Endothelial cell of umbilical vein (primary cell): ENCODE data around the gene CERS3. TPM values are rescaled to one million over a fixed set of nuclear protein-coding genes. Genes with fewer than 3 reads are reported as not detected.

ENCODE experiments used
- BruUV-seq: library from RNA; stranded (reverse); fragments of 400-500 nt; replicated peaks from 2 replicates; lab custom pipeline; 2021; lab: Mats Ljungman, UMichigan
- CTCF ChIA-PET: fragments of 300-600, 350-600 bp; sonication (Branson Sonifier 250); formaldehyde crosslinking; loops from one replicate; lab custom pipeline; 2021; ENCODE audit warnings: antibody characterized with exemption, inconsistent platforms; lab: Charles Lee
- POLR2A ChIA-PET: fragments of 300-600, 350-600 bp; sonication (Branson Sonifier 250); formaldehyde crosslinking; loops from one replicate; lab custom pipeline; 2021; ENCODE audit warnings: antibody characterized with exemption, inconsistent platforms; lab: Charles Lee
- DNase-seq: peaks from one replicate; pipeline ENCODE4 v3.0.0-alpha.2; 2011; ENCODE audit warnings: low read depth, low spot score
- FAIRE-seq: peaks from 2 replicates; lab custom pipeline; 2011; peaks lifted over from hg19 to GRCh38; lab: Jason Lieb, UNC
- H2AFZ ChIP-seq: 2 replicates; pipeline ENCODE4 v1.6.0; 2012; ENCODE audit warnings: low read depth, low read length, control low read depth, inconsistent platforms
- H3K27ac ChIP-seq: 2 replicates; pipeline ENCODE4 v1.5.1; 2011; ENCODE audit warnings: low read depth, mild to moderate bottlenecking, control low read depth, low read length, moderate library complexity; ENCODE audit not compliant: insufficient read depth
- H3K27me3 ChIP-seq, 2 experiments: 2 replicates each; pipeline versions ENCODE4 v1.6.0 to v1.6.1; 2011; ENCODE audit warnings: low read length in 2 of 2, mixed read lengths in 1 of 2; ENCODE audit not compliant: control insufficient read depth in 2 of 2, insufficient read depth in 2 of 2
- H3K36me3 ChIP-seq, 2 experiments: 2 replicates in 1 of 2; 3 replicates in 1 of 2; pipeline ENCODE4 v1.5.1; 2011; ENCODE audit warnings: low read length in 2 of 2, mild to moderate bottlenecking in 1 of 2, moderate library complexity in 1 of 2; ENCODE audit not compliant: control insufficient read depth in 2 of 2, insufficient read depth in 2 of 2; ENCODE audit errors: extremely low read depth in 1 of 2
- H3K4me1 ChIP-seq: 3 replicates; pipeline ENCODE4 v1.5.1; 2011; ENCODE audit warnings: mild to moderate bottlenecking, low read length; ENCODE audit not compliant: control insufficient read depth, insufficient read depth; ENCODE audit errors: extremely low read depth
- H3K4me2 ChIP-seq: 2 replicates; pipeline ENCODE4 v1.6.1; 2011; ENCODE audit warnings: low read length, control low read depth, mixed read lengths; ENCODE audit not compliant: insufficient read depth
- H3K4me3 ChIP-seq, 3 experiments: fragments of 200-600 bp in 1 of 3; sonication (generic), shearing (Covaris generic) in 1 of 3; replicated peaks in 1 of 3; 2 replicates each; pipeline ENCODE4 v1.5.1; 2011 to 2016; ENCODE audit warnings: control low read depth in 3 of 3, low read length in 3 of 3, mild to moderate bottlenecking in 2 of 3, inconsistent platforms in 1 of 3, low read depth in 1 of 3, moderate library complexity in 1 of 3; ENCODE audit not compliant: insufficient read depth in 1 of 3
- H3K79me2 ChIP-seq: 2 replicates; pipeline ENCODE4 v1.6.0; 2012; ENCODE audit warnings: low read length, inconsistent platforms; ENCODE audit not compliant: control insufficient read depth, insufficient read depth
- H3K9ac ChIP-seq: replicated peaks from 2 replicates; pipeline ENCODE3; 2011; ENCODE audit warnings: low read length, control low read depth; ENCODE audit not compliant: insufficient read depth; ENCODE audit errors: extremely low read depth
- H3K9me1 ChIP-seq: replicated peaks from 3 replicates; pipeline ENCODE4 v1.6.0; 2011; ENCODE audit warnings: mild to moderate bottlenecking, low read length; ENCODE audit not compliant: control insufficient read depth, insufficient read depth; ENCODE audit errors: extremely low read depth
- H3K9me3 ChIP-seq: replicated peaks from 2 replicates; pipeline ENCODE4 v1.5.1; 2012; ENCODE audit warnings: low read length, inconsistent platforms; ENCODE audit not compliant: control insufficient read depth, insufficient read depth
- H4K20me1 ChIP-seq: replicated peaks from 2 replicates; pipeline ENCODE3; 2011; ENCODE audit warnings: mild to moderate bottlenecking, low read length; ENCODE audit not compliant: control insufficient read depth, insufficient read depth; ENCODE audit errors: extremely low read depth
- EZH2 ChIP-seq: IDR thresholded peaks from 2 replicates; pipeline ENCODE4 v1.6.1; 2012; ENCODE audit warnings: borderline replicate concordance, low read depth, mild to moderate bottlenecking, moderate library complexity, low read length, inconsistent platforms; ENCODE audit not compliant: severe bottlenecking
- FOS ChIP-seq: IDR thresholded peaks from 2 replicates; pipeline ENCODE4 v1.6.1; 2011; ENCODE audit warnings: mild to moderate bottlenecking, low read length, moderate library complexity, borderline replicate concordance; ENCODE audit not compliant: insufficient read depth
- GATA2 ChIP-seq: IDR thresholded peaks from 2 replicates; pipeline ENCODE4 v1.7.0; 2011; ENCODE audit warnings: low read depth, mild to moderate bottlenecking, moderate library complexity, mixed read lengths, low read length; ENCODE audit not compliant: insufficient read length, insufficient read depth
- JUN ChIP-seq: IDR thresholded peaks from 2 replicates; pipeline ENCODE4 v1.6.1; 2011; ENCODE audit warnings: borderline replicate concordance, low read depth; ENCODE audit not compliant: insufficient read length, insufficient read depth
- MYC ChIP-seq: IDR thresholded peaks from one replicate; pipeline ENCODE4 v1.6.1; 2011; ENCODE audit warnings: mild to moderate bottlenecking, low read depth, low read length
- POLR2A ChIP-seq: IDR thresholded peaks from 2 replicates; pipeline ENCODE4 v1.6.1; 2012; ENCODE audit warnings: low read depth, mild to moderate bottlenecking, control low read depth, low read length
- POLR2AphosphoS5 ChIP-seq: IDR thresholded peaks from 2 replicates; pipeline ENCODE4 v1.6.1; 2012; ENCODE audit warnings: low read depth, mild to moderate bottlenecking, control low read depth, low read length, moderate library complexity; ENCODE audit not compliant: insufficient read depth
- dilution Hi-C: fragments of 300-500 bp; cut with MboI; formaldehyde crosslinking; loops from one replicate; pipeline ENCODE4 v1.15.0; 2019; ENCODE audit warnings: low sequenced_read_pairs; ENCODE audit not compliant: extremely low pct_ligation_motif_present
- intact Hi-C: fragments of 100-400 bp; cut with micrococcal nuclease; formaldehyde crosslinking; loops from one replicate; pipeline ENCODE4 v1.10.0; 2022
- polyA plus RNA-seq, 4 experiments: library from polyadenylated mRNA; depleted of rRNA in 3 of 4; stranded (reverse) in 3 of 4; unstranded in 1 of 4; fragments of >200 nt; gene quantifications; 2 replicates each; pipeline versions ENCODE4 v1.2.1 to v1.2.3, GENCODE V29; 2011 to 2012; ENCODE audit warnings: missing spikeins in 1 of 4
- total RNA-seq: library from RNA; stranded (reverse); gene quantifications from 2 replicates; pipeline ENCODE4 v1.2.3, GENCODE V29; 2021
- TF ChIP-seq, protein P1 (sequence below): IDR thresholded peaks from 2 replicates; pipeline ENCODE4 v1.6.1; 2011; ENCODE audit not compliant: insufficient read depth, insufficient read length
- TF ChIP-seq, protein P2 (sequence below), 2 donors: IDR thresholded peaks; 1 replicate in 1 of 2; 2 replicates in 1 of 2; pipeline ENCODE4 v1.5.1; 2011; ENCODE audit warnings: low read length in 2 of 2, mild to moderate bottlenecking in 2 of 2, moderate library complexity in 2 of 2, control low read depth in 1 of 2, inconsistent platforms in 1 of 2, low read depth in 1 of 2; ENCODE audit not compliant: insufficient read depth in 1 of 2; ENCODE audit errors: extremely low read depth in 1 of 2

CERS3 gene
- total and polyA plus RNA-seq, 2 donors (not counting 3 experiments of a cell fraction or from before 2014, with no cell fraction given), result not detected

GRCh38 chr15:100385300-100386050, 143.3 kb downstream of the CERS3 start:
- peaks cover 2% of the 10 kb centered on the region for H3K9me3 ChIP-seq
- DNase-seq, result no peak
- CTCF ChIA-PET, result no interaction called here
- no peaks in the 10 kb centered on the region for H3K36me3 ChIP-seq
- no peak overlapping the region for H3K4me3 ChIP-seq
- no peaks in the 10 kb centered on the region for H3K27me3 ChIP-seq
- H3K79me2 ChIP-seq, result no peaks in the 10 kb centered on the region
- FAIRE-seq, result no peak
- H3K9me1 ChIP-seq, result no peaks in the 10 kb centered on the region
- dilution Hi-C loops (no loop called here), intact Hi-C loops (loop anchor here (10.0 kb wide), 1 partner anchor 79 kb away; no protein-coding TSS in a partner anchor)
- no peaks in the 10 kb centered on the region for H4K20me1 ChIP-seq
- no peak overlapping the region for H3K27ac ChIP-seq
- TF ChIP-seq POLR2A, result no peak
- no TSS peak for BruUV-seq
- H3K4me1 ChIP-seq, result no peaks in the 10 kb centered on the region
- no peak overlapping the region for H2AFZ ChIP-seq
- H3K4me2 ChIP-seq, result no peak overlapping the region
- H3K9ac ChIP-seq, result no peak overlapping the region
- POLR2A ChIA-PET, result no interaction called here

- no peak for TF ChIP-seq FOS
- TF ChIP-seq MYC, result no peak
- TF ChIP-seq POLR2AphosphoS5, result no peak
- TF ChIP-seq JUN, result no peak
- no peak for TF ChIP-seq POLR2A
- no peak for TF ChIP-seq EZH2
- TF ChIP-seq, protein P1, sequence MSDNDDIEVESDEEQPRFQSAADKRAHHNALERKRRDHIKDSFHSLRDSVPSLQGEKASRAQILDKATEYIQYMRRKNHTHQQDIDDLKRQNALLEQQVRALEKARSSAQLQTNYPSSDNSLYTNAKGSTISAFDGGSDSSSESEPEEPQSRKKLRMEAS, result no peak
- TF ChIP-seq GATA2, result no peak
- TF ChIP-seq, protein P2, sequence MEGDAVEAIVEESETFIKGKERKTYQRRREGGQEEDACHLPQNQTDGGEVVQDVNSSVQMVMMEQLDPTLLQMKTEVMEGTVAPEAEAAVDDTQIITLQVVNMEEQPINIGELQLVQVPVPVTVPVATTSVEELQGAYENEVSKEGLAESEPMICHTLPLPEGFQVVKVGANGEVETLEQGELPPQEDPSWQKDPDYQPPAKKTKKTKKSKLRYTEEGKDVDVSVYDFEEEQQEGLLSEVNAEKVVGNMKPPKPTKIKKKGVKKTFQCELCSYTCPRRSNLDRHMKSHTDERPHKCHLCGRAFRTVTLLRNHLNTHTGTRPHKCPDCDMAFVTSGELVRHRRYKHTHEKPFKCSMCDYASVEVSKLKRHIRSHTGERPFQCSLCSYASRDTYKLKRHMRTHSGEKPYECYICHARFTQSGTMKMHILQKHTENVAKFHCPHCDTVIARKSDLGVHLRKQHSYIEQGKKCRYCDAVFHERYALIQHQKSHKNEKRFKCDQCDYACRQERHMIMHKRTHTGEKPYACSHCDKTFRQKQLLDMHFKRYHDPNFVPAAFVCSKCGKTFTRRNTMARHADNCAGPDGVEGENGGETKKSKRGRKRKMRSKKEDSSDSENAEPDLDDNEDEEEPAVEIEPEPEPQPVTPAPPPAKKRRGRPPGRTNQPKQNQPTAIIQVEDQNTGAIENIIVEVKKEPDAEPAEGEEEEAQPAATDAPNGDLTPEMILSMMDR (IDR thresholded peaks at IDR 0.05; ENCODE audit: extremely low read depth in 1 of 2, insufficient read depth in 1 of 2, low read depth in 1 of 2, low read length in 2 of 2), result no peak
- no peak overlapping the region for H2AFZ ChIP-seq
- no peak overlapping the region for H3K9ac ChIP-seq
- ChIA-PET POLR2A (no interaction called here), CTCF (interaction anchor here (1.4 kb wide), 1 partner anchor 10 kb away, joined by 4 read pairs; no protein-coding TSS in a partner anchor)
- H3K9me1 ChIP-seq, result no peaks in the 10 kb centered on the region
- H3K9me3 ChIP-seq, result peaks cover 2% of the 10 kb centered on the region
- no peak overlapping the region for H3K27ac ChIP-seq
- no TSS peak for BruUV-seq
- dilution Hi-C loops (no loop called here), intact Hi-C loops (loop anchor here (10.0 kb wide), 1 partner anchor 81 kb away; no protein-coding TSS in a partner anchor)
- no peaks in the 10 kb centered on the region for H3K36me3 ChIP-seq
- H3K79me2 ChIP-seq, result no peaks in the 10 kb centered on the region
- no peak overlapping the region for H3K4me3 ChIP-seq
- H3K4me2 ChIP-seq, result no peak overlapping the region
- no peak for DNase-seq
- no peaks in the 10 kb centered on the region for H4K20me1 ChIP-seq
- H3K27me3 ChIP-seq, result no peaks in the 10 kb centered on the region
- no peaks in the 10 kb centered on the region for H3K4me1 ChIP-seq
- no peak for FAIRE-seq
Measured at GRCh38 chr15:100384108-100384410, 144.7 kb downstream of the CERS3 start.
